GM18498 (cell line): Measurements from ENCODE around the gene DRC1.

Source experiments
- ATAC-seq: cut with Tn5 transposase; IDR thresholded peaks from one replicate; pipeline ENCODE4 v1.9.1; 2021; ENCODE audit warnings: mild to moderate bottlenecking, moderate library complexity; ENCODE audit not compliant: unreplicated experiment

Gene DRC1

GRCh38 chr2:26396734-26397298, 4.9 kb upstream of the DRC1 start:
- ATAC-seq = no peak

DNA sequence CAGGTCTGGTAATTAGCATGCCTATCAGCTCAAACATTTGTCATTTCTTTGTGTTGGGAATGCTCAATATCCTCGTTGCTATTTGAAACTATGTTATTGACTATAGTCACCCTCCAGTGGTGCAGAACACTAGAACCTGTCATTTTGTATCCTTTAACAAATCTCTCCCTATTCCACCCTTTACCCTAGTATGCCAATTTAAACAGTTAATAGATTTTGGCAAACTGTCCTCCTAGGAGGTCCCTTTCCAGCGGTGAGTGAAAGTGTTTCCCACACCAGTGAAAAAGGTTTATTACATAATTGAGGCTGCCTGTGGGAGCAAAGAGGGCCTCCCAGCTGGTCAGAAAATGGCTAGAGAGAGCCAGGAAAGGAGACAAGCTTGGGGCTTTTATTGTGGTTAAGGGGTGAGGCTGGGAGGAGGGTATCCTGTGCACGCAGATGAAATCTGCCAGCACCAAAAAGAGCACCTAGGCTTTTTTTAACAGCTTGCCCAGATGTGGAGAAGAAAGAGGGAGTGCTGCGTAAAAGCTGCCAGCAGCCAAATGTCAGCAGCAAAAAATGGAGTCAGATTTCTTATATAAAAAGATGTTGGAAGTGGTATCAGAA, 1.8 kb upstream of the DRC1 start:
- no peak for ATAC-seq

GRCh38 chr2:26400723-26401122, 997 bp upstream of the DRC1 start:
- no peak for ATAC-seq

GRCh38 chr2:26407526-26407925, 5.8 kb downstream of the DRC1 start:
- no peak for ATAC-seq

DNA sequence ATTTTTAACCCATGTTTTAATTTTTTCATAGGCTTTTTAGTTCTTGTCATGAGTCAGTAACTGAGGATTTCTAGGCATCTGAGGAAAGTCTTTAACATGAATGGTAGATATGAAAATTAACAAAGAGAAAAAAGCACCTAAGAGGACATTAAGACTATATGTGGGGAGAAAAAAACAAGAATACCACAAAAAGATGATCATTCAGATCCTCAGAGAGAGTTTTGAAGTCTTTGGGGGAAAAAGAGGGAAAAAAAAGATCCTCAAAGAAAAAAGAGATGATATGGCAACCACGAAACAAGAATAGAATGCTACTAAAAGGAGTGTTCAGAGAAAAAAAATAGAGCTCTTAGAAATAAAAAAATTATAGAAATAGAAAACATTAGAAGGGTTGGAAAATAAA, 8.1 kb downstream of the DRC1 start:
- no peak for ATAC-seq

GRCh38 chr2:26410764-26411243, 9.1 kb downstream of the DRC1 start:
- ATAC-seq = no peak

- no peak for ATAC-seq
Observed at GRCh38 chr2:26411419-26411818, 9.7 kb downstream of the DRC1 start.

DNA sequence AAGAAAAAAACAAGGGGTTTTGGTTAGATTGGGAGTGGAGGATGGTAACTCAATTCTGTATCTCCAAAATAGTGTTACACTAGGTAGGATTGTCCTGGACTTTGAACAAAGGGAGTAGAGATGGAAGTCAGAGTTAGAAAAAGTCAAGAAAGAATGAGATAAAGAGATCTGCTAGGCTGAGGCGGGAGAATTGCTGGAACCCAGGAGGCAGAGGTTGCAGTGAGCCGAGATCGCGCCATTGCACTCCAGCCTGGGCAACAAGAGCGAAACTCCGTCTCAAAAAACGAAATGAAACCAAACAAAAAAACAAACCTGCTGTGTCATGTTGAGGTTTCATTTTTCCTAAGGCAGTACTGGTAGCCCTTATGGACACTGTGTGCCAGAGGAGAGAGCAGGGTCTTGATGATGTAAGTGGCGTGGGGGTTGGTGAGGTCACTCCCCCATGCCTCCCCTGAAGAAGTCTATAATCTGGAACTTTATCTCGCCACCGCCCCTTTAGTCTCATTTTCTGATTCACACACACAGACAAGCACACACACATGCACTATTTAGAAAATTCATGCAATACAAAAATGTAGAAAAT, 10.5 kb downstream of the DRC1 start:
- ATAC-seq = peak; percentile 66

- ATAC-seq = no peak
Observed at GRCh38 chr2:26414311-26414710, 12.6 kb downstream of the DRC1 start.

DNA sequence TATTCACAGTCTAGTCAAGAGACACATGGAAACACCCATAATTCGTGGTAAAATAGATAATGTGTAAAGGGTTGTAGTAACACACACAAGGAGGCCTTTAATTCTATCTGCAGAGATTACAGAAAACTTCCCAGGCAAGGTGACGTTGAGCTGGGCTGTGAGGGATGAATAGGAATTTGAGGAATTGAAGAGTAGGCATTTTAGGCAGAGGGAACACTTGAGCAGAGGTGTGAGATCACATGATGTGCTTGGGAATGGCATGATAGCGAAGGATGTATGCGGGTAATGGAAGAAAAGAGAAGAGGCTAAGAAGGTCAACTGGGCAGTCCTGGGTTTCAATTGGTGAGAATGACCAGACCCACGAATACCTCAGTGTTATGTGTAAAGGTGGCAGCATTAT, 20.2 kb downstream of the DRC1 start:
- ATAC-seq = no peak

- ATAC-seq = no peak
Observed at GRCh38 chr2:26422947-26423629, 21.4 kb downstream of the DRC1 start.

DNA sequence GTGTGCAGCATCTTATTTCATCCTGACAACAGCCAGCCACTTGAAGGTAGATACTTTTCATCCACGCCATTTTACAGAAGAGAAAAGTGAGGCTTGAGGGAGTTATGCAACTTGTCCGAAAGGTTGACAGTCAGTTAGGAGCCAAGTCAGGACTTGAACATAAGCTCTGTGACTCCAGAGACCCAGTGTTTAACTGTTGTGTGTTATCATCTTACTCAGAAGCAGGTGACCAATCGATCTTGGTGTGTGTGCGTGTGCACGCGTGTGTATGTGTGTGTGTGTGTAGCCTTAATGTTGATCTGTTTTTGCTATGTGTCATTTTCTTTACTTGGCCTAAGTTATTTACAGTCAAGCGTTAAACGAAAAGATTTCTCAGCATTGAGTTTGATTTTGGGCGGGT, 22.0 kb downstream of the DRC1 start:
- ATAC-seq = no peak

DNA sequence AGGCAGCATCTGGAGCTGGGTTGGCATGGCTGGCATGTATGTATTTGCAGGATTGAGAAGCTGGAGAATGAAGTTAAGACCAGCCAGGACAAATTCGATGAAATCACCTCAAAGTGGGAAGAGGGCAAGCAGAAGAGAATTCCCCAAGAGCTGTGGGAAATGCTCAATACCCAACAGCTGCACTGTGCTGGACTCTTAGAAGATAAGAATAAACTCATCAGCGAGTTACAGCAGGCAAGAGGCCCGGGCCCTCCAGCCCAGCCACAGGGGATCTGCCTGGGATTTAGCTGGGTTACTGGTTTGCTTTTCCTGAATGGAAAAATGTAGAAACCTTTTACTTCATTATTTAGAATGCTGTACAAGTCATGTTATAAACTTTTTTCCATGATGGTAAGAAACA, 22.5 kb downstream of the DRC1 start:
- no peak for ATAC-seq

GRCh38 chr2:26428846-26429245, 27.1 kb downstream of the DRC1 start:
- ATAC-seq = no peak

DNA sequence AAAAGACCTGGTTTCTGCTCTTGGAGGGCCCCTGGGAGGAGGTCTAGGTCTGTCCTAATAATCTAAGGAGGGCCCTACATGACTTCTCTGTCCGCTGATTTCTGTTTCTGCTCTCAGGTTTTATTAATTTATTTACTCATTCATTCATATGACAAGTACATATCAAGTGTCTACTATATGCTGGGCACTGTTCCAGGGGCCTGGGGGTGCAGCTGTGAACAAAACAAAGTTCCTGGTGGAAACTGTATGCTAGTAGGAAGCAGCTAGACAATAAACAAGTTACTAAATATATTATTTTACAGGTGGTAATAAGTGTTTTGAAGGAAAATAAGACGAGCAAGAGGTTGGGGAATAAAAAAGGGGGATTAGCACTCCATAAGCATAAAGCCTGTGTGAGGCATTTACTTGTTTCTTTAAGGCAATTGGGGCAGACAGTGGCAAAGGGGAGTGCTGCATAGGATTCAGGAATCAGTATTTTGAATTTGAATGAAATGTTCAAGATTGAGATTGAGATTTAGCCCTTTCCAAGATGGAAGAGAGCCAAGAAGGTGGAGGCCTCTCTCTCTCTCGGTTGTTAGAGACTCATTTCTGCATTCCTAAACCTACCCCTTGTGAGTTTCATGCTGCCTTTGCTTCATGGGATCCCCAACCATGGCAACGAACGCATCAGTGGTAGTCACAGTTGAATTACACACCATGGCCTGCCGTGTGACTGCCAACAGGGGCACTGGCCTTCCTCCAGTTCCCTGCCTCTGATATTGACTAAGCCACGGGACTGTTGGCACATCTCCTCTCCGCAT, 28.3 kb downstream of the DRC1 start:
- ATAC-seq = no peak

DNA sequence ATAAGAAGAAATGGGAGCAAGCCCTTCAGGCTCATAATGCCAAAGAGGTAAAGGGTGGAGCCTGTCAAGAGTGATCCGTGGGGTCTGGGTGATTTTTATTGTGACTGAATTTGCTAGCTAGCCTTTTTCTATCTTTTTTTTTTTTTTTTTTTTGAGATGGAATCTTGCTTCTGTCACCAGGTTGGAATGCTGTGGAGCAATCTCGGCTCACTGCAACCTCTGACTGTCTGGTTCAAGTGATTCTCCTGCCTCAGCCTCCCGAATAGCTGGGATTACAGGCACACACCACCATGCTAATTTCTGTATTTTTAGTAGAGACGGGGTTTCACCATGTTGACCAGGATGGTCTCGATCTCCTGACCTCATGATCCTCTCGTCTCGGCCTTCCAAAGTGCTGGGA, 29.1 kb downstream of the DRC1 start:
- ATAC-seq = no peak

DNA sequence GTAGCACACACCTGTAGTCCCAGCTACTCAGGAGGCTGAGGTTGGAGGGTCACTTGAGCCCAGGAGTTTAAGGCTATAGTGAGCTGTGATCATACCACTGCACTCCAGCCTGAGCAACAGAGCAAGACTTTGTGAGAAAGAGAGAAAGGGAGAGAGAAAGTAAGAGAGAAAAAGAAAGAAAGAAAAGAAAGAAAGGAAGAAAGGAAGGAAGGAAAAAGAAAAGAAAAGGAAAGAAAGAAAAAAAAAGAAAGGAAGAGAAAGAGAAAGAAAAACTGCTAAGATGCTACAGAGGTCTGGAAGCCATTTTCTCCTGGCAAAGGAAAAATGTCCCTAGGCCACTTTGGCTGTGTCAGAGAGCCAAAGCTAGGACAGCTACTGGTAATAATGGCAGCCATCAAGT, 30.6 kb downstream of the DRC1 start:
- ATAC-seq = no peak

- no peak for ATAC-seq
Observed at GRCh38 chr2:26432859-26433258, 31.1 kb downstream of the DRC1 start.

GRCh38 chr2:26435106-26435505, 33.4 kb downstream of the DRC1 start:
- no peak for ATAC-seq

GRCh38 chr2:26438526-26438925, 36.8 kb downstream of the DRC1 start:
- no peak for ATAC-seq

DNA sequence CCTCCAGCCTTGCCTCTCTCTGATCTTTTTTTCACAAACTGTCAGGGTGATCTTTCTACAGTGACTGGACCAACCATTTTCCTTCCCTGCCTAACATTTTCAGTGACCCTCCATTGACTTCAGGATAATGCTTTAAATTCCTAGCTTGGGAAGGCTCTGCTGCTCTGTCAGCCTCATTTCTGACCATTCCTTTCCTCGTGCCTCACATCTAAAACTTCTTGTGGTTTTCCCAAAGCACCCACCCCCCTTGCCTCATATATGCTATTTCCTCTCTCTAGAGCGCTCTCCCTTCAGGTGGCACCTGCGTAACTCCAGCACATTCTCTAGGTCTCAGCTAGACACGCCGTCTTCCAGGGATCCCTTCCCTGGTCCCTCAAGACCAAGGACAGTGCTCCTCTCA, 37.2 kb downstream of the DRC1 start:
- ATAC-seq = no peak
